Measurements from ENCODE around the gene RASAL1.

DNA sequence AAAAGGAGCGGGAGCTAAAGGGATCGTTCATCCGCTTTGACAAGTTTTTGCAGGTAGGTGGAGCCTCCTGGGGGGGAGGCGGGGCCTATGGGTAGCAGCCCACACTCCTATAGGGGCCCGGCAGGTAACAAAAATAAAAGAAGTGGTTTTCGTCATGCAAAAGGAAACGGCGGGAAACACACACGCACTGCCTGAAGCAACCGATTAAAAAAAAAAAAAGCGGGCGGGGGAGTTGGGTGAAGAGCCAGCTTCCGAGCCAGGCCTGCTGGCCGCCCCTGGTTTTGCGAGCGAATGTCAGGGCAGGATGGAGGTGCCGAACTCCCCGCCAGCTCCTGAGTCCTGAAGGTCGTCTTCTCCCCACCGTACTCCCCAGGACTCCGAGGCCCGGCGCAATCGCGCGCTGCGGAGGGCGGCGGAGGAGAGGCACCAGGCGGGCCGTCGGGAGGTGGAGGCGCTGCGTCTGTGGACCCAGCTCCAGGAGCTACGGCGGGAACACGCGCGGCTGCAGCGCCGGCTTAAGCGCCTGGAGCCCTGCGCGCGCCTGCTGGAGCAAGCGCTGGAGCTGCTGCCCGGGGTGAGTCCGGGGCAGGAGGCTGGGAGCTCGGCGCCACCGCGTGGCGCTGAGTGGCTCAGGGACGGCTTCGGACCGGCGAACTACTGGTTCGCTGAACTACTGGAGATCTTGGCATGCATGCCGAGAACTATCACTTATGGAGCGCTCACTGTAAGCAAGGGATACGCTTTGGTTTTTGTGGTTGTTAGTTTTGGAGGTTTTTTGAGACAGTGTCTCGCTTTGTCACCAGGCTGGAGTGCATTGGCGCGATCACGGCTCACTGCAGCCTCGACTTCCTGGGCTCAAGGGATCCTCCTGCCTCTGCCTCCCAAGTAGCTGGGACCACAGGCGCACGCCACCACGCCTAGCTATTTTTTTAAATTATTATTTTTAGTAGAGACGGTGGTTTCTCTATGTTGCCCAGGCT, 17.6 kb upstream of the RASAL1 start:
- TF ChIP-seq EZH2 (IDR thresholded peaks at IDR 0.05; ENCODE audit: insufficient read depth, poor library complexity, severe bottlenecking): no peak
- no peak for TF ChIP-seq EZH2phosphoT487 (IDR thresholded peaks at IDR 0.05; ENCODE audit: insufficient read depth, low read depth)
